ENCODE results near the gene ANAPC5.
"Not testable (repeated sequence)": the region's sequence is repeated elsewhere in the genome, so short reads cannot be mapped to it uniquely, and the experiment has no call there.

The ANAPC5 gene

GRCh38 chr12:121328620-121329019 lies 23.6 kb downstream of the ANAPC5 start:
- no peak for FAIRE-seq
- no peak for TF ChIP-seq SPI1 (IDR thresholded peaks at IDR 0.05; ENCODE audit: low read depth, low read length)
- TF ChIP-seq PAX5 (IDR thresholded peaks at IDR 0.05; ENCODE audit: insufficient read depth, low read length, severe bottlenecking) = no peak
- TF ChIP-seq POLR2A (IDR thresholded peaks at IDR 0.05; ENCODE audit: low read depth, low read length) = no peak
- no peak for TF ChIP-seq POLR2AphosphoS5 (IDR thresholded peaks at IDR 0.05; ENCODE audit: low read depth, low read length)
- no peak for TF ChIP-seq TAF1 (IDR thresholded peaks at IDR 0.05; ENCODE audit: low read depth, low read length)
- TF ChIP-seq POU2F2 (IDR thresholded peaks at IDR 0.05; ENCODE audit: low read depth, low read length) = no peak
- no peak for DNase-seq (ENCODE audit: insufficient read length, low spot score)

- FAIRE-seq (no peak), DNase-seq (ENCODE audit: insufficient read length, low spot score) (no peak)
- TF ChIP-seq POU2F2 (IDR thresholded peaks at IDR 0.05; ENCODE audit: low read depth, low read length) (no peak), PAX5 (IDR thresholded peaks at IDR 0.05; ENCODE audit: insufficient read depth, low read length, severe bottlenecking) (no peak), POLR2AphosphoS5 (IDR thresholded peaks at IDR 0.05; ENCODE audit: low read depth, low read length) (no peak), POLR2A (IDR thresholded peaks at IDR 0.05; ENCODE audit: low read depth, low read length) (no peak), SPI1 (IDR thresholded peaks at IDR 0.05; ENCODE audit: low read depth, low read length) (no peak), TAF1 (IDR thresholded peaks at IDR 0.05; ENCODE audit: low read depth, low read length) (no peak)
These were observed 25.1 kb downstream of the ANAPC5 start for GRCh38 chr12:121326996-121327674.

- no peak for TF ChIP-seq POLR2A (IDR thresholded peaks at IDR 0.05; ENCODE audit: low read depth, low read length)
- TF ChIP-seq PAX5 (IDR thresholded peaks at IDR 0.05; ENCODE audit: insufficient read depth, low read length, severe bottlenecking) = no peak
- FAIRE-seq (no peak), DNase-seq (ENCODE audit: insufficient read length, low spot score) (no peak)
These were observed 26.3 kb downstream of the ANAPC5 start for GRCh38 chr12:121325922-121326396.

GRCh38 chr12:121323908-121324307 lies 28.3 kb downstream of the ANAPC5 start:
- DNase-seq (ENCODE audit: insufficient read length, low spot score) (no peak), FAIRE-seq (no peak)
- TF ChIP-seq POLR2A (IDR thresholded peaks at IDR 0.05; ENCODE audit: low read depth, low read length) = no peak
- TF ChIP-seq PAX5 (IDR thresholded peaks at IDR 0.05; ENCODE audit: insufficient read depth, low read length, severe bottlenecking) = no peak
- no peak for TF ChIP-seq POLR2AphosphoS5 (IDR thresholded peaks at IDR 0.05; ENCODE audit: low read depth, low read length)
- TF ChIP-seq SPI1 (IDR thresholded peaks at IDR 0.05; ENCODE audit: low read depth, low read length) = no peak
- no peak for TF ChIP-seq POU2F2 (IDR thresholded peaks at IDR 0.05; ENCODE audit: low read depth, low read length)
- no peak for TF ChIP-seq TAF1 (IDR thresholded peaks at IDR 0.05; ENCODE audit: low read depth, low read length)

- FAIRE-seq = no peak
These were observed 34.1 kb downstream of the ANAPC5 start for GRCh38 chr12:121318121-121318520.

GRCh38 chr12:121314431-121314830 lies 37.8 kb downstream of the ANAPC5 start:
- TF ChIP-seq POLR2A (IDR thresholded peaks at IDR 0.05; ENCODE audit: low read depth, low read length) (no peak), TAF1 (IDR thresholded peaks at IDR 0.05; ENCODE audit: low read depth, low read length) (no peak), POU2F2 (IDR thresholded peaks at IDR 0.05; ENCODE audit: low read depth, low read length) (no peak), PAX5 (IDR thresholded peaks at IDR 0.05; ENCODE audit: insufficient read depth, low read length, severe bottlenecking) (no peak), SPI1 (IDR thresholded peaks at IDR 0.05; ENCODE audit: low read depth, low read length) (no peak), POLR2AphosphoS5 (IDR thresholded peaks at IDR 0.05; ENCODE audit: low read depth, low read length) (no peak)
- DNase-seq (ENCODE audit: insufficient read length, low spot score) = no peak
- FAIRE-seq = no peak

More at GRCh38 chr12:121318121-121318520, 34.1 kb downstream of the ANAPC5 start:
- no peak for DNase-seq (ENCODE audit: insufficient read length, low spot score)
- no peak for TF ChIP-seq POU2F2 (IDR thresholded peaks at IDR 0.05; ENCODE audit: low read depth, low read length)
- TF ChIP-seq POLR2AphosphoS5 (IDR thresholded peaks at IDR 0.05; ENCODE audit: low read depth, low read length) = no peak
- TF ChIP-seq SPI1 (IDR thresholded peaks at IDR 0.05; ENCODE audit: low read depth, low read length) = no peak
- no peak for TF ChIP-seq POLR2A (IDR thresholded peaks at IDR 0.05; ENCODE audit: low read depth, low read length)
- TF ChIP-seq PAX5 (IDR thresholded peaks at IDR 0.05; ENCODE audit: insufficient read depth, low read length, severe bottlenecking) = no peak
- TF ChIP-seq TAF1 (IDR thresholded peaks at IDR 0.05; ENCODE audit: low read depth, low read length) = no peak

GRCh38 chr12:121310231-121310630 lies 42.0 kb downstream of the ANAPC5 start:
- FAIRE-seq; DNase-seq (ENCODE audit: insufficient read length, low spot score): not testable (repeated sequence)

GRCh38 chr12:121307397-121307796 lies 44.8 kb downstream of the ANAPC5 start:
- FAIRE-seq; DNase-seq (ENCODE audit: insufficient read length, low spot score): not testable (repeated sequence)

- TF ChIP-seq TAF1 (IDR thresholded peaks at IDR 0.05; ENCODE audit: low read depth, low read length) = no peak
- TF ChIP-seq SPI1 (IDR thresholded peaks at IDR 0.05; ENCODE audit: low read depth, low read length) = no peak
- FAIRE-seq (no peak), DNase-seq (ENCODE audit: insufficient read length, low spot score) (no peak)
These were observed 47.9 kb downstream of the ANAPC5 start for GRCh38 chr12:121304306-121304705.

- no peak for DNase-seq (ENCODE audit: insufficient read length, low spot score)
- no peak for TF ChIP-seq POLR2A (IDR thresholded peaks at IDR 0.05; ENCODE audit: low read depth, low read length)
- TF ChIP-seq POLR2AphosphoS5 (IDR thresholded peaks at IDR 0.05; ENCODE audit: low read depth, low read length) = no peak
- no peak for TF ChIP-seq TAF1 (IDR thresholded peaks at IDR 0.05; ENCODE audit: low read depth, low read length)
- TF ChIP-seq SPI1 (IDR thresholded peaks at IDR 0.05; ENCODE audit: low read depth, low read length) = no peak
- no peak for TF ChIP-seq PAX5 (IDR thresholded peaks at IDR 0.05; ENCODE audit: insufficient read depth, low read length, severe bottlenecking)
- FAIRE-seq = no peak
These were observed 50.3 kb downstream of the ANAPC5 start for GRCh38 chr12:121301876-121302275.

Data from GM12891 (cell line).